D721Med (cell line): ENCODE measurements around the gene PCBP2.
A peak's percentile ranks its signal among the peaks of the same experiment; 100 is the strongest.

Source experiments
- DNase-seq: peaks from one replicate; pipeline ENCODE4 v3.0.0; 2011; ENCODE audit warnings: low spot score; ENCODE audit not compliant: insufficient read length
- FAIRE-seq: peaks from 2 replicates; lab custom pipeline; 2011; peaks lifted over from hg19 to GRCh38; lab: Jason Lieb, UNC
- CTCF ChIP-seq: IDR thresholded peaks from 2 replicates; pipeline ENCODE4 v1.5.1; 2012; ENCODE audit warnings: mild to moderate bottlenecking, control low read depth; ENCODE audit not compliant: insufficient read depth; ENCODE audit errors: missing control alignments

PCBP2 gene

GRCh38 chr12:53498235-53498630 lies 46.3 kb downstream of the PCBP2 start:
- FAIRE-seq (no peak), DNase-seq (no peak)
- TF ChIP-seq CTCF, result no peak

GRCh38 chr12:53499266-53500141 lies 47.6 kb downstream of the PCBP2 start, which contains the start of gene MAP3K12:
MAP3K12 (minus strand) TSS chr12:53499458; CDS start chr12:53487391, 12,067 bp downstream.
- TF ChIP-seq CTCF, result no peak
- FAIRE-seq (no peak), DNase-seq (no peak)

GRCh38 chr12:53500142-53500775 lies 48.4 kb downstream of the PCBP2 start:
- no peak for FAIRE-seq

GRCh38 chr12:53500776-53501614 lies 49.1 kb downstream of the PCBP2 start, which contains the start of gene TARBP2:
TARBP2 (plus strand) TSS chr12:53501283; CDS start chr12:53501409, 126 bp downstream.
- FAIRE-seq (no peak), DNase-seq (peak; percentile 87)
- no peak for TF ChIP-seq CTCF

More at GRCh38 chr12:53500142-53500775, 48.4 kb downstream of the PCBP2 start:
- TF ChIP-seq CTCF, result no peak
- no peak for DNase-seq

GRCh38 chr12:53501615-53502181 lies 49.8 kb downstream of the PCBP2 start:
- no peak for FAIRE-seq
- DNase-seq, result no peak
- TF ChIP-seq CTCF, result no peak

- DNase-seq (no peak), FAIRE-seq (no peak)
- TF ChIP-seq CTCF, result no peak
Measured at GRCh38 chr12:53502331-53502730, 50.4 kb downstream of the PCBP2 start.
